Brain microvascular endothelial cell (primary cell): ENCODE results near the gene CCNYL1.

Experiments used
- DNase-seq: peaks from one replicate; pipeline ENCODE4 v3.0.0-alpha.2; 2020
- H3K27ac ChIP-seq: fragments of 250-450 bp; sonication (Bioruptor Pico); 2 replicates; pipeline ENCODE4 v1.5.1; 2020; ENCODE audit warnings: mild to moderate bottlenecking, moderate library complexity
- H3K27me3 ChIP-seq: fragments of 250-450 bp; sonication (Bioruptor Pico); replicated peaks from 2 replicates; pipeline ENCODE4 v1.5.1; 2020; ENCODE audit warnings: mild to moderate bottlenecking
- H3K36me3 ChIP-seq: fragments of 250-450 bp; sonication (Bioruptor Pico); replicated peaks from 2 replicates; pipeline ENCODE4 v1.5.1; 2020; ENCODE audit warnings: mild to moderate bottlenecking
- H3K4me3 ChIP-seq: 2 replicates; pipeline ENCODE4 v1.5.1; 2011; ENCODE audit warnings: low read depth, mild to moderate bottlenecking, control low read depth, low read length, moderate library complexity
- in situ Hi-C: cut with HindIII; loops from 2 replicates; pipeline ENCODE4 v1.10.0; 2017; ENCODE audit warnings: low sequenced_read_pairs, low pct_ligation_motif_present
- TF ChIP-seq, protein P1 (sequence below): IDR thresholded peaks from 2 replicates; pipeline ENCODE4 v1.5.1; 2011; ENCODE audit warnings: low read depth, mild to moderate bottlenecking, moderate library complexity, low read length, control low read depth, inconsistent platforms; ENCODE audit errors: missing control alignments

CCNYL1 gene

DNA sequence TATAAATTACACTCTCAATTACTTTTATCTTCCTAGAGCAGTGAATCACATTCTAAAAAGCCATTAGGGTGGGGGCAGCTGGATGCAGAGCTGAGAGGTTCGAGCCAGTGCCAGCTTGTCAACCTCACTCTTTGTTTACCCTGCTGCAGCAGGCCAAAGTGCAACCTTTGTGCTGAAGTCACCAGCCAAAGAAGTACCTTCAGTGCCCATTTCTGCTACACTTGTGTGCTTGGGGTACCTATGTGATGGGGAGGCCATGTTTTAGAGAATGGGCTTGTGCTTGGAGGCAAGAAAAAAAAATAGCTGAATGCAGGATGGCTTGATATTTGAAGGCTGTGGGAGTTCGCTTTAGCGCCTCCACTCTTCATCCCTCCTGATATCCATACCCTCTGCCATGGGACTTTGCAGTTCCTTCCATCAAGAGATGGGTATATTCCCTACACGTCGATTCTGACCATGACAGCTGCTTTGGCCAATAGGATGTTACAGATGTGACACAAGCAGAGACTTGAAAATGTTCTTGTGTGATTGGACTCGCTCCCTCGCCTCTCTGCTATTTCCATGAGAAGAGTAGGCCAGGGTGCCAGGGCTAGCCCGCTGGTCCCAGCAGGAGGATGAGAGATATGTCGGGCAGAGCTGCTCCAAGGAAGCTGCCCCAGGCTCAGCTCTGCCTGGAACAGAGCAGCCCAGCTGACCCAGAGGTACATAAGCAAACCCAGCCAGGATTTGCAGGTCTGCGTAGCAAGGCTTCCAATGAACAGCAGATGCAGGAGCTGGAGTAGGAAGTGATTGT lies 71.0 kb downstream of the CCNYL1 start:
- TF ChIP-seq, protein P1, sequence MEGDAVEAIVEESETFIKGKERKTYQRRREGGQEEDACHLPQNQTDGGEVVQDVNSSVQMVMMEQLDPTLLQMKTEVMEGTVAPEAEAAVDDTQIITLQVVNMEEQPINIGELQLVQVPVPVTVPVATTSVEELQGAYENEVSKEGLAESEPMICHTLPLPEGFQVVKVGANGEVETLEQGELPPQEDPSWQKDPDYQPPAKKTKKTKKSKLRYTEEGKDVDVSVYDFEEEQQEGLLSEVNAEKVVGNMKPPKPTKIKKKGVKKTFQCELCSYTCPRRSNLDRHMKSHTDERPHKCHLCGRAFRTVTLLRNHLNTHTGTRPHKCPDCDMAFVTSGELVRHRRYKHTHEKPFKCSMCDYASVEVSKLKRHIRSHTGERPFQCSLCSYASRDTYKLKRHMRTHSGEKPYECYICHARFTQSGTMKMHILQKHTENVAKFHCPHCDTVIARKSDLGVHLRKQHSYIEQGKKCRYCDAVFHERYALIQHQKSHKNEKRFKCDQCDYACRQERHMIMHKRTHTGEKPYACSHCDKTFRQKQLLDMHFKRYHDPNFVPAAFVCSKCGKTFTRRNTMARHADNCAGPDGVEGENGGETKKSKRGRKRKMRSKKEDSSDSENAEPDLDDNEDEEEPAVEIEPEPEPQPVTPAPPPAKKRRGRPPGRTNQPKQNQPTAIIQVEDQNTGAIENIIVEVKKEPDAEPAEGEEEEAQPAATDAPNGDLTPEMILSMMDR = no peak
- in situ Hi-C loops = no loop called here
- Histone ChIP-seq H3K4me3 (no peak overlapping the region), H3K27ac (no peak overlapping the region), H3K36me3 (no peaks in the 10 kb centered on the region), H3K27me3 (no peaks in the 10 kb centered on the region)
- no peak for DNase-seq

DNA sequence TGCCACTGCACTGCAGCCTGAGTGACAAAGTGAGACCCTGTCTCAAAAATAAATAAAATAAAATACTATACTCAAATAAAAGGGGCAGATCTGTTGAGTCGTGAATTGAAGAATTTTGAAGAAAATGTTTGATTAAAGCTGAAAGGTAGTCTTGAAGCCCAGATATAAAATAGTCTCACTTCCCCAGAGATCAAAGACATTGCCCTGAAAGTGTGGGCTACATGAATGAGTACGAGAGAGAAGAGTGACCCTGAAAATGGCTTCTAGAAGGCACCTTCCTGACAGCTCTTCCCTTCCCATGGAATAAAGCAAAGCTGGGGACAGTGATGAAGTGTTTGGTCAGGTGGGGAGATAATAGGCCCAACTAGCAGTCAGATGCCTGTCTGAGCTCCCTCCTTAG lies 72.1 kb downstream of the CCNYL1 start:
- in situ Hi-C loops = no loop called here
- no peak overlapping the region for H3K4me3 ChIP-seq
- no peaks in the 10 kb centered on the region for H3K36me3 ChIP-seq
- no peak overlapping the region for H3K27ac ChIP-seq
- TF ChIP-seq, protein P1 = no peak
- no peak for DNase-seq
- H3K27me3 ChIP-seq = no peaks in the 10 kb centered on the region

DNA sequence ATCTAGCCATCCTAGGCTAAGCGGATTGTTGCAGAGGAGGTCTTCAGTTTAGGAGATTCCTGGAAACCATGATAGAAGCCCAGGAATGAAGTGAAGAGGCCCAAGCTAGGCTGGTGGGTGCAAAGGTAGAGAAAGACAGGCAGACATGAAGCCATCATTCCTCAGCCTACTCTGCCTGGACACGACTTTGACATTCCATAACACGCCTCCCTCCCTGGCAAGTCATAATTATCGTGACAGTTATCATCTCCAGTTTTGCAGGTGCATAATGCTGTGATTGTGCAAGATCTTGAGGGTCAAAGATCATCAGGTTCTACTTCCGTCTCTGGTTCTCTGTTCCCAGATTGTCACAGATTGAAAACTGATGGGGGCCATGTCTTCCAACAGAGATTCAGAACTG lies 73.5 kb downstream of the CCNYL1 start:
- no peak for DNase-seq
- in situ Hi-C loops = no loop called here

DNA sequence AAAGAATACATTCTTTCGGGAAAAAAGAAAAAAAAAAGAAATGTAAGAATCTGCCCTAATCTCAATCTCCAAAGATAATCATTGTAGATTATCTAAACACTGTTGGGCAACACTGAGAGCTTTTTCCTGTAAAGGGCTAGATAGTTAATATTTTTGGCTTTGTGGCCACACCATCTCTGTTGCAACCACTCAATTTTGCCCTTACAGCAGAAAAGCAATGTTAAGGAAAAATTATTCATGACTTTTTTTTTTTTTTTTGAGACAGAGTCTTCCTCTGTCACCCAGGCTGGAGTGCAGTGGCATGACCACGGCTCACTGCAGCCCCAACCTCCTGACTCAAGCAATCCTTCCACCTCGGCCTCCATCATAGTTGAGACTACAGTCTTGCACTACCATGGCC lies 75.6 kb downstream of the CCNYL1 start:
- no peak overlapping the region for H3K27ac ChIP-seq
- no peak for DNase-seq
- TF ChIP-seq, protein P1 = no peak
- H3K4me3 ChIP-seq = no peak overlapping the region
- no peaks in the 10 kb centered on the region for H3K27me3 ChIP-seq
- in situ Hi-C loops = no loop called here
- no peaks in the 10 kb centered on the region for H3K36me3 ChIP-seq

More for the DNA sequence above, 73.5 kb downstream of the CCNYL1 start:
- Histone ChIP-seq H3K36me3 (no peaks in the 10 kb centered on the region), H3K4me3 (no peak overlapping the region), H3K27ac (no peak overlapping the region), H3K27me3 (no peaks in the 10 kb centered on the region)
- TF ChIP-seq, protein P1 = no peak

DNA sequence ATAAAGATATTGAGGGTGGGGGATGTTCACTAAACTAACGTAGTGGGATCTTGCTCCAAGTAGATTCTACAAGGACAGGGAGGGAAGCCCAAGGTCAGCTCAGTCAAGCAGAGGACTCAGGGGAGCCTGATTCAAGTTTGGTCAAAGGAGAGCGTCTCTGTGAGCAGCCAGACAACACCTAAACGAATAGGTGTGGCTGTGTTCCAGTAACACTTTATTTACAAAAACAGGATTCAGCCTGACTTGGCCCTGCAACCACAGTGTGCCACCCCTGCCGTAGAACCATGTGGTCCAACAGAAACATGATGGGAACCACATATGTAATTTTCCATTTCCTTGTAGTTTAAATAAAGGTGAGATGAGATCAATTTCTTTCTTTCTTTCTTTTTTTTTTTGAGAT lies 76.4 kb downstream of the CCNYL1 start:
- in situ Hi-C loops = no loop called here
- TF ChIP-seq, protein P1 = no peak
- H3K27me3 ChIP-seq = no peaks in the 10 kb centered on the region
- no peak overlapping the region for H3K27ac ChIP-seq
- no peak overlapping the region for H3K4me3 ChIP-seq
- no peaks in the 10 kb centered on the region for H3K36me3 ChIP-seq
- DNase-seq = no peak

DNA sequence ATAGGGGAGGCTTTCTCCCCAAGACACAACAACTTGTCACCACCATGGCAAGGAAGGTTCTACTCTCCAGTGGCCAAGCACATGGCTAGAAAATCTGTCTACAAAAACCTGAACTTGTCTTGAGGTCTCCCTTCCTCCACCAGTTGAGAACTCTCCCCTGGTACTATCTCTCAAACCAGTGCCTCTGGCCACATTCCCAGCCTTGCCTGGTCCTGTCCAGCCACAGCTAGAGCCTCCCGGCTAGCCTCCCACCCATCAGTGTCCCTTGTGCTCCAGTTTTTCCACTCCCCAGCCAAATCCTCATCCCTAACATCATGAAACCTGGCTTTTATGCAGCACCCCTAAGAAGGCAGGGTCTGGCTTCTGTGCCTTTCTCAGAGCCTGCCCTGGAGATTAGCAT lies 79.5 kb downstream of the CCNYL1 start:
- in situ Hi-C loops = no loop called here
- Histone ChIP-seq H3K36me3 (no peaks in the 10 kb centered on the region), H3K27ac (no peak overlapping the region), H3K27me3 (no peaks in the 10 kb centered on the region), H3K4me3 (no peak overlapping the region)
- TF ChIP-seq, protein P1 = no peak
- no peak for DNase-seq
